HT1080 (cell line): Measurements from ENCODE around the gene WDR19. TPM values are rescaled to one million over a fixed set of nuclear protein-coding genes. Genes with fewer than 3 reads are reported as not detected.
"Not testable (repeated sequence)": the region's sequence is repeated elsewhere in the genome, so short reads cannot be mapped to it uniquely, and the experiment has no call there.

Source experiments
- DNase-seq: peaks from one replicate; pipeline ENCODE4 v3.0.0-alpha.2; 2015; ENCODE audit warnings: low read depth
- polyA plus RNA-seq, 2 experiments: library from polyadenylated mRNA; depleted of rRNA; stranded (reverse); fragments of >200 nt; gene quantifications; 2 replicates each; pipeline ENCODE4 v1.2.3, GENCODE V29; 2015
- total RNA-seq: library from RNA; depleted of rRNA; stranded (reverse); fragments of >200 nt; shearing (Covaris generic); gene quantifications from 2 replicates; pipeline ENCODE4 v1.2.3, GENCODE V29; 2014; rRNA removed

The WDR19 gene
- total RNA-seq = 3.5 and 3.9 TPM in 2 replicates
- 7.1 and 7.6 TPM in 2 replicates for polyA plus RNA-seq (2015; cell fraction: cytosol; rRNA removed)
- polyA plus RNA-seq (2015; cell fraction: nucleus; rRNA removed) = 43.9 and 44.1 TPM in 2 replicates

GRCh38 chr4:39181905-39182638 is at the start of gene WDR19:
WDR19 (plus strand) TSS chr4:39182529; CDS start chr4:39182558, 29 bp downstream.
- peak; percentile 100 for DNase-seq

- no peak for DNase-seq
Observed at GRCh38 chr4:39133623-39134022, 48.7 kb upstream of the WDR19 start.

GRCh38 chr4:39134683-39135306 is 47.5 kb upstream of the WDR19 start:
- DNase-seq = no peak

GRCh38 chr4:39138227-39138626 is 44.1 kb upstream of the WDR19 start:
- DNase-seq = not testable (repeated sequence)

GRCh38 chr4:39146211-39146610 is 36.1 kb upstream of the WDR19 start:
- no peak for DNase-seq

- DNase-seq = no peak
Observed at GRCh38 chr4:39154009-39154408, 28.3 kb upstream of the WDR19 start.

- DNase-seq = no peak
Observed at GRCh38 chr4:39157520-39157919, 24.8 kb upstream of the WDR19 start.

- no peak for DNase-seq
Observed at GRCh38 chr4:39166177-39166576, 16.2 kb upstream of the WDR19 start.

GRCh38 chr4:39166669-39167068 is 15.7 kb upstream of the WDR19 start:
- DNase-seq = no peak

- DNase-seq = peak; percentile 15
Observed at GRCh38 chr4:39169426-39169825, 12.9 kb upstream of the WDR19 start.

GRCh38 chr4:39170301-39170700 is 12.0 kb upstream of the WDR19 start:
- no peak for DNase-seq

GRCh38 chr4:39178706-39179105 is 3.6 kb upstream of the WDR19 start:
- DNase-seq = no peak

- no peak for DNase-seq
Observed at GRCh38 chr4:39179681-39180080, 2.6 kb upstream of the WDR19 start.

- DNase-seq = not testable (repeated sequence)
Observed at GRCh38 chr4:39180629-39181028, 1.7 kb upstream of the WDR19 start.

GRCh38 chr4:39181520-39181904 is 817 bp upstream of the WDR19 start:
- no peak for DNase-seq

- no peak for DNase-seq
Observed at GRCh38 chr4:39201963-39202362, 19.6 kb downstream of the WDR19 start.

- no peak for DNase-seq
Observed at GRCh38 chr4:39204543-39204942, 22.2 kb downstream of the WDR19 start.

GRCh38 chr4:39205000-39205399 is 22.7 kb downstream of the WDR19 start:
- no peak for DNase-seq

- no peak for DNase-seq
Observed at GRCh38 chr4:39205476-39205875, 23.1 kb downstream of the WDR19 start.

- DNase-seq = no peak
Observed at GRCh38 chr4:39227906-39228305, 45.6 kb downstream of the WDR19 start.

GRCh38 chr4:39228377-39228776 is 46.0 kb downstream of the WDR19 start:
- DNase-seq = no peak

GRCh38 chr4:39230462-39230861 is 48.1 kb downstream of the WDR19 start:
- no peak for DNase-seq

GRCh38 chr4:39231660-39232059 is 49.3 kb downstream of the WDR19 start:
- DNase-seq = no peak
